NT2/D1 (cell line): Measurements from ENCODE around the gene SH3BP4.

Source experiments
- SUZ12 ChIP-seq: IDR thresholded peaks from 2 replicates; pipeline ENCODE4 v1.6.1; 2011; ENCODE audit not compliant: insufficient read length, insufficient read depth; ENCODE audit errors: extremely low read depth
- YY1 ChIP-seq: IDR thresholded peaks from 2 replicates; pipeline ENCODE4 v1.6.1; 2011; ENCODE audit not compliant: insufficient read length, insufficient read depth
- ZNF274 ChIP-seq: IDR thresholded peaks from 2 replicates; pipeline ENCODE4 v1.6.1; 2011; ENCODE audit warnings: mild to moderate bottlenecking, low read depth, low read length

DNA sequence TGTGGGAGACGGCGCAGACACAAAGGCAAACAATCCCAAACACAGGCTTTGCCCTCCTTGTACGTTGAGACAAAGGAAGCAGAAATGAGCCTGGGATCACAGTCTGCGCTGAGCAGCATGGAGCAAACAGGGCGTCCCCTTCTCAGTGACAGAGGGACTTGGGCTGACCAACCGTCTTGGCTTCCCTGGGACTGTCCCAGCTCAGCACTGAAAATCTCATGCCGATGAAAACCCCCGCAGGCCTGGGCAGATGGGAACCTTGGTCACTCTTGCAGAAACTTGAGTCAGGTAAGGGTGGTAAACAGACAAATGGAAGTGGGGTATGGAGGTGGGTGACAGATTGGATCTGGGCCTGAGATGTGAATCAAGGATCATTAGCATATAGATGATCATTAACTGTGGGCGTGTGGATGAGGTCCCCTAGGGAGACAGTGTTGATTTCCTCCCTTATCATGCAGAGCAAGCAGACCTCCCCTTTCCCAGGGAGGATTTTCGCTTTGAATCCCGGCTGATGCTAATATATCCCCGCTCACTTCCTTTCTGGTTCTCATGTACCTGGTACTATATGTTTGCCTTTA, 19.1 kb upstream of the SH3BP4 start:
- no peak for TF ChIP-seq ZNF274
- no peak for TF ChIP-seq YY1
- no peak for TF ChIP-seq SUZ12
